SIG-M5 treated with dmso at 0.1 percent for 504 hours (cell line): ENCODE measurements around the gene PITX3.
"Not testable (repeated sequence)": the region's sequence is repeated elsewhere in the genome, so short reads cannot be mapped to it uniquely, and the experiment has no call there.

Experiments
- DNase-seq: peaks from one replicate; lab custom pipeline; 2025; ENCODE audit not compliant: unreplicated experiment; lab: John Stamatoyannopoulos, UW

The PITX3 gene

DNA sequence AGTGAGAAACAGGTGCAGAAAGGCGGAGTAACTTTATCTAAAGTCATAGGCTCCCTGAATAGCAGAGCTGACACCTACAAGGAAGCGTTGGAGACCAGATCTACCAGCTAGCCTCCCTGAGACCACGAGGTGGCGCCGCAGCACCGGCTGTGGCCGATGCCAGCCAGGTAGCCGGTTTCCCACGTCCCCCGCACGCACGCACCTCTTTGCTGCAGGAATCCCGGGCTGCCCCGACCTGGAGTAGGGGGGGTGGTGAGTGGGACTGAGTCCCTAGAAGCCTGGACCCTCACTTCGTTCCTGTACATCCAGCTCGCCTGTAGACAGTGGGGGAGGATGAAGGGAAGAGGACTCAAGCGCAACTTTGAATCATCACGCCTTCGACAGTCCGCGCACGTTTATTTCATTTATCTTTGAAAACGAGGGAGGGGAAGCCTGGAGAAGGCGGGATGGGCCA lies 11.5 kb downstream of the PITX3 start:
- peak; percentile 61 for DNase-seq

DNA sequence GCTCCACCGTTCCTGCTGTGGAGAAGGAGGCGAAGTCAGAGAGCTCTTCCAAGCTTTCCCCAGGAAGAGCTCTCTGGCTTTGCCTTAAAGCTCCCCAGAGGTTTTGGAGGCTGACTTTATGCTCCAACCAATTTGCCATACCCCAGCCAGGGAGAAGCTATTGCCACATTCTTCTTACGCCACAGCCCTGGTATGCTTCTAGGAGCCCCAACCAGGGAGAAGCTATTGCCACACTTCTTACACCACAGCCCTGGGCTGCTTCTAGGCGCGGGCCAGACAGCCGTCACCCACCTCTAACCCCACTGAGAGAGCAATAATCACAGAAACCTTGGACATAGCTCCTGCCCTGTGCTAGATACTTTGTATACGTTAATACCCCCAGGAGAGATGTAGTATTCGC lies 14.3 kb downstream of the PITX3 start:
- peak; percentile 94 for DNase-seq

DNA sequence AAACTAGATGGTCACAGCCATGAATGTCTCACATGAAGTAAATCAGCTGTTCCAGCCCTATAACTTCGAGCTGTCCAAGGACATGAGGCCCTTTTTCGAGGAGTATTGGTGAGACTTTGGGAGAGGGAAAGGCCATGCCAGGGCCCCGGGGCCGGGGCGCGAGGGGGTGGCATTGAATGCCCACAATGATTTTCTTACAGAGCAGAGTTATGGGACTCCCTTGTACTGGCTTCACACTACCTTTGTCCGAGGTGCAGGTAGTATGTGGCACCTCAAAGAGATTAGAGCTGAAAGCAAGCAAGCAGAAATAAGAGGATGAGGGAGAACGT lies 14.8 kb downstream of the PITX3 start:
- no peak for DNase-seq

DNA sequence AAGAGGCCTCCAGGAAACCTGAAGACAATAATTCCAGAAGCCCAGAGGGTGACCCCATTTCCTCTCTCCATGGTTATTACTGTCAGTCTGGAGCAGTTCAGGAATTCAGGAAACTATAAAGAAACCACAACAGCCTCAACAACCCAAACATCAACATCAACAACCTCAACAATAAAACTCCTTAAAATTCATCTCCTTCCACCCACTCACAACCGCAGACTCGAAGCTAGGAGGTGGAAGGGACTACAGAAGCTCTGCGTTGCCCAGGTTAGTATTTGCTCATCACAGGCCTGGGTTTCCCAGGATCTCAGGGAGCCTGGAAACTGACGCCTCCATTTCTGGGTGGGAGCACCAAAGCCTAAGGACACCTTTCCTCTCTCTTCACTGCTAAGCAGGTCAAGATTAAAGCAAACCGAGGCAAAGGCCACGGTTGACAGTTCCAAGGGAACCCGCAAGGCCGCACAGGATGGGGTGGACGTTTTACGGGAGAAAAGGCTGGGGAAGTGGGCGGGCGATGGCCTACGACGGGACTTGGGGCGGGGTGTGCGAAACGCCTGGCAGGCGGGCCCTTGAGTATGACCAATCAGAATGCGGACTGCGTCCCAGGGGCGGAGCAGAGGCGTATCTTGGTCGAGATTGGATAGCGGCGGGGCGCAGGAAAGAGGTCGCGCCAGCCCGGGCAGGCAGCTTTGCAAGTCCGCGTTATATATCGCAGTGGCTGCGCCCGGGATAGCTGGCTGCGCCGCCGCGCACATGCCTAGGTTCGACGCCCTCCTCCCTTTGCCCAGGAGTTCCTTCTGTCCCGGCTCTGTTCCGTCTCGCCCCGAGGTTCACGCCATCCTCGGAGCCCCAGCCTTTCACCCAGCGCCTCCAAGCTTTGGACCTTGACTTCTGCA lies 15.4 kb downstream of the PITX3 start, which contains the start of gene ELOVL3:
Gene ELOVL3 (plus strand): TSS at position 654 of the 896 bp plus-strand sequence. CDS start 250 bp downstream, outside the sequence.
- DNase-seq: peak; percentile 94

DNA sequence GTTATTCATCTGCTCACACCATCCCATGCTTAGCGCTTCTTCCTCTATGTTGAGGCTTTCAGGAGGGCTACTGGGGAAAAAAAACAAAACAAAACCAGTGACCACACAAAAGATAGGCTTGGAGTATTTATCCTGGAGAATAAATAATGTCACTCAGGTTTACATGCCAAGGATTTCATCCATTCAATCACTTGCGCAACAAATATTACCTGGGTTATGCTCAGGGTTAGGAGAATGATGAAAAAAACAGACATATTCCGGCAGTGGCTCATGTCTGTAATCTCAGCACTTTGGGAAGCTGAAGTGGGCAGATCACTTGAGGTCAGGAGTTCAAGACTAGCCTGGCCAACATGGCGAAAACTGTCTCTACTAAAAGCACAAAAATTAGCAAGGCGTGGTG lies 18.5 kb downstream of the PITX3 start:
- no peak for DNase-seq

DNA sequence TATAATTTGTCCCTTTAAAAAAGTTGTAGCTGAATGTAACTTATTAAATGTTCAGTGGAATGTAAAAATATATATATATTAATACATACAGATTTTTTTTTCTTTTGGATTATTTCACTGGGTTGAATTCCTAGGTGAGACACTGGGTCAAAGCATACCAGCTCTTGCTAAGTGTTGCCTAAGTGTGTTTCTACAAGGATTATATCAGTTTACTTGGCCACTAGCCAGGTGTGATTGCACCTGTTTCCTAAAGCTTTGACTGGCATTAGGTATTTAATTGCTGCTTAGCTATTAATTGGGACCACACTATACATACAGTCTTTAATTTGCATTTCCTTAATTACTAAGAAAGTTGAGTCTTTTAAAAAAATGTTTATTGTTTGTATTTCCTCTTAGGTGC lies 20.7 kb downstream of the PITX3 start:
- no peak for DNase-seq

DNA sequence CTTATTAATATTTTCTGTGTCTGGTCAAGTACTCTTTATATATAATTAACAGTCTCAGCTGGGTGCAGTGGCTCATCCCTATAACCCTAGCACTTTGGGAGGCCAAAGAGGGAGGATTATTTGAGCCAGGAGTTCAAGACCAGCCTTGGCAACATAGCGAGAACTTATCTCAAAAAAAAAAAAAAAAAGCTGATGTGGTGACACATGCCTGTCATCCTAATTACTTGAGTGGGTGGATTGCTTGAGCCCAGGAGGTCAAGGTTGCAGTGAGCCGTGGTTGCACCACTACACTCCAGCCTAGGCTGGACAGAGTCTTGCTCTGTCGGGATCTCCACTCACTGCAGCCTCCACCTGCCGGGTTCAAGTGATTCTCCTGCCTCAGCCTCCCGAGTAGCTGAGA lies 21.9 kb downstream of the PITX3 start:
- no peak for DNase-seq

DNA sequence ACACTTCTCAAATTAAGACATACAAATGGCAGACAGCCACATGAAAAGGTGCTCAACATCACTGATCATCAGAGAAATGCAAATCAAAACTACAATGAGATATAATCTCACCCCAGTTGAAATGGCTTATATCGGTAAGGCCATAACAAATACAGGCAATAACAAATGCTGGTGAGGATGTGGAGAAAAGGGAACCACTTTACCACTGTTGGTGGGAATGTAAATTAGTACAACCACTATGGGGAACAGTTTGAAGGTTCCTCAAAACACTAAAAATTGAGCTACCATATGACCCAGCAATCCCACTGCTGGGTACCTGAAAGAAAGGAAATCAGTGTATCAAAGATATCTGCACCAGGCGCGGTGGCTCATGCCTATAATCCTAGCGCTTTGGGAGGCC lies 27.7 kb downstream of the PITX3 start:
- not testable (repeated sequence) for DNase-seq

DNA sequence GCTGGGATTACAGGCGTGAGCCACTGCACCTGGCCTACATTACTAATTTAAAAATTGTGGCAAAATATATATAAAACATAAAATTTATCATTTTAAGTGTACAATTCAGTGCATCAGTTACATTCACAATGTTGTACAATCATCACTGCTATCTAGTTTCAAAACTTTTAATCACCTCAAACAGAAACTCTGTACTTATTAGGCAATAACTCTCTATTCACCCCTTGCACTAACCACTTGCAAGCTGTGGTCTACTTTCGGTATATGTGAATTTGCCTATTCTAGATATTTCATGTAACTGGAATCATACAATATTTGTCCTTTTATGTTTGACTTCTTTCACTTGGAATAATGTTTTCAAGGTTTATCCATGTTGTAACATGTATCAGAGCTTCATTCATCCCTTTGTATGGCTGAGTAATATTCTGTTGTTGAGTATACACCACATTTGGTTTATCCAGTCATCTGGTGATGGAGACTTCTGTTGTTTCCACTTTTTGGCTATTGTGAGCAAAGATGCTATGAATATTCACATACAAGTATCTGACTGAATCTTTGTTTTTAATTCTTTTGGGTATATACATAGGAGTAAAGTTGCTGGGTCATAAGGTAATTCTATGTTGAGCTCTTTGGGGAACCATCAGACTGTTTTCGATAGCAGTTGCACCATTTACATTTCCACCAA lies 29.6 kb downstream of the PITX3 start:
- DNase-seq: peak; percentile 30

DNA sequence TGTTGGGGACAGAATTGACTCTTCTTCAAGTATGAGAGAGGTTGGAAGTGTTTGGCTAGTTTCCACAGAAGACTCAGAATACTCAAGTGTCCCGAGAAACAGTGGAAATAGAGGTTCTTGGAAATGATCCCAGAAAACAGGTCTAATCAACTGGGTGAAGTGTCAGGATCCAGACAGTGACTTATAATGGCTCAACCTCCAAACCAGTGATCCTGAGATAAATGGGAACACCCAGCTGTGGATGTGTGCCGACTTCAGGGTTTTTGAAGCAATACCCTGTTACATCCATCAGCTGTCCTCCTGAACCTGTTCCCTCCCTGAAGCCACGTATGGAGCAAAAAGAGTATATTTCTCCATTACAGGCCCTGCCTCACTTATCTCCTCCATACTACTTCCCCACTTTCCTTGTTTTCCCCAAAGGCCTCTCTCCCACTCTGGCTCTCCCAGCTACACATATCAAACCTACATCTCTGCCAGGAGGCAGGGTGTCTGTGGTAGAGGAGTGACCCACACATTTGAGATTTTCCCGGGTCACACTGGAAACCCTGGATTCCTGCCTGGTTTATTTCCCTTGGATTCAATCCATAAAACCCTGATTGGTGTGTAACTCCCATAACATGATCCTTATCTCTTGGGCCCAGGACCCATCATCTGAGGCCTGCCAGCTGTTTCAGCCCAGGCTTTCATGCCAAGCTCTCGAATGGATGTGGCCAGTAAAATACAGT lies 32.8 kb downstream of the PITX3 start:
- DNase-seq: no peak

DNA sequence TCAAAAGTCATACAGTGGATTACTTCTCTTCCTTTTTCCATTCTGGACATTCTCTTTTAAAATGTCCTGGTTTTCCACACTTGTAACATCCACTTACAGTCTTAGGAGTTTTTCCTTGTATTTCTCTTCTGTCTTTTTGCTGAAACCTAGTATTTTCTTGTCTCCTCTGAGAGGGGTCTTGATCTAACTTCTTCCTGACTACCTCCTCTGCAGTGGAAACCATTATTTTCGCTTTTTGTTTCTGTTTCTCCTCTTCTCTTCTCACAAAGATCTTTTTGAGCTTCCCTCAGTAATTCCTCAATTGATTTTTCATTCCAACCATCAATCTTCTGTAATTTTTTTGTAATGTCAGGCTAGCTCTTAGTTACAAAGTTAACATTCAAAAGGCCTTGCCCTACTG lies 38.9 kb downstream of the PITX3 start:
- no peak for DNase-seq

DNA sequence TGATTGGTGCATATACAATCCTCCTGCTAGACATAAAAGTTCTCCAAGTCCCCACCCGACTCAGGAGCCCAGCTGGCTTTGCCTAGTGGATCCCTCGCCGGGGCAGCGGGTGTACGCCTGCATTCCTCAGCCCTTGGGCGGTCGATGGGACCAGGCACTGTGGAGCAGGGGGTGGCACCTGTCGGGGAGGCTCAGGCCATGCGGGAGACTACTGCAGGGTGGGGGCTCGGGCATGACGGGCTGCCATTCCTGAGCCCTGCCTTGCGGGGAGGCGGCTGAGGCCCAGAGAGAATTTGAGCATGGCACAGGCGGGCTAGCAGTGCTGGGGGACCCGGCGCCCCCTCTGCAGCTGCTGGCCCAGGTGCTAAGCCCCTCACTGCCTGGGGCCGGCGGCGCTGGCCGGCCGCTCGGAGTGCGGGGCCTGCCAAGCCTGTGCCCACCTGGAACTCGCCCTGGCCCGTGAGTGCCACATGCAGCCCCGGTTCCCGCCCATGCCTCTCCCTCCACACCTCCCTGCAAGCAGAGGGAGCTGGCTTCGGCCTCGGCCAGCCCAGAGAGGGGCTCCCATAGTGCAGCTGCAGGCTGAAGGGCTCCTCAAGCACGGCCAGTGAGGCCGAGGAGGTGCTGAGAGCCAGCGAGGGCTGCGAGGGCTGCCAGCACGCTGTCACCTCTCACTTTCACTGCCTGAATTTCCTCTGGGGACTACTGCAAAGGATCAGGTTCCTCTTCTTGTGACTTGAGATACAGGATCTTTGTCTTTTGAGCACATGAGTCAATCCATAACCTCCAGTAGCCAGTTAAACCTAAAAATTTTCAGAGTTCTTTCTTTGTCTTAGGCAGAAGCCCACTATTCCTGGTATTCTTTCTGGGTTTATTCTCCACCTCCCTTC lies 40.3 kb downstream of the PITX3 start:
- peak; percentile 26 for DNase-seq

DNA sequence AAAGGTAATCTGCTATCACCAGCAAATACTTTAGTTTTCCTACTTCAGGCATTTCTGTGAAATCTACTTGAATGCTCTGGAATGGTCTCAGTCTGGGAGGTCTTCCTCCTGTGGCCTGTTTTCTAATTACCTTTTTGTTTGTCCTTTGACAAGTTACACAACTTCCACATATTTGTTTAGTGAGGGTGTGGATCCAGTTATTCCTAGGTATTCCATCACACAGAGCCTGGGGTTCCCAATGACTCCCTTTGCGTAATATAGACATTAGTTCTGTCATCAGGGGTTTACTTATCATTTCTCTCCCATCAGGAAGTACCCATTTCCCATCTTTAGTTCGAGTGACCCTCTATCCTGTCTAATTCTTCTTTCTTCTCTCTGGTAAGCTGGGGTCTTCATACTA lies 43.3 kb downstream of the PITX3 start:
- DNase-seq: no peak

DNA sequence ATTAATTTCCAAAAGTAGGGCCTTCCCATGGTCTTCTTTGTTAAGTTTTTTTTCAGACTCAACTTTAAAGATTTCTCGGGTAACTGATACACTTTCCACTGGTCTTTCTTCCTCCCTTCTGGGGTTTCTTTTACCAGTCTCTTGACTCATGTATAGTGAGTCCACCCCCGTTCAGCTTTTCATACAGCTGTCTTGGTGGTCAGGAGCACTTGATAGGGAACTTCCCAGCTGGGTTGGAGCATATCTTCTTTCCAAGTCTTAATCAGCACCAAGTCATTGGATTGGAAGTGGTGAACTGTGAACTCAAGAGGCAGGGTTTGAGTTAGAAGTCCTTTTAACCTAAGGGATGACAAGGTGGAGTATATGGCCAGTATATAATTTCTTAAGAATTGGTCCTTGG lies 44.4 kb downstream of the PITX3 start:
- DNase-seq: no peak

DNA sequence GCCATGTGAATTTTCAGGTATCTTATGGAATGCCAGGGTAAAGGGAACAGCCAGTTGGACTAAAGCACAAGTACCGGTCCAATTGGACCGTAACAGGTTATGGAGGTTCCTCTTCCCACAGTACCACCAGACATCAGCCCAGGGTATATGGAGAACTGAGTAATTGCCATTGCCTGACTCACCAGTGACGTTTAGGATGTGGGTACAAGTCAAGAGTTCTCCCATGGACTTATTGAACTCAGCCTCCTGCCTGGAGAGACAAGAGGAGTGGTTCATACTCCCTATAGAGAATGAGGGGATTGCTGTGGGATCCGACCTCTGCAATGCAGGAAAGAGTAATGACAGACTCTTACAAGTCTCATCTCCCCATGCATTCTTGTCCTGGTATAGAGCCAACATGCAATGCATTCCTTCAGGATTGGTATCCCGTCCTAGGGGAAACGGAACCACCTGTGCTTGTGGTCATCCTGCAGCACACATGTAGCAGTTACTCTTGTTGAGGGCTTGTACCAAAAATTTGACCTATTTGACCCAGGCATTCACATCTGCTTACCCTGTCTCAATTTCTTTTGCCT lies 45.9 kb downstream of the PITX3 start:
- no peak for DNase-seq

DNA sequence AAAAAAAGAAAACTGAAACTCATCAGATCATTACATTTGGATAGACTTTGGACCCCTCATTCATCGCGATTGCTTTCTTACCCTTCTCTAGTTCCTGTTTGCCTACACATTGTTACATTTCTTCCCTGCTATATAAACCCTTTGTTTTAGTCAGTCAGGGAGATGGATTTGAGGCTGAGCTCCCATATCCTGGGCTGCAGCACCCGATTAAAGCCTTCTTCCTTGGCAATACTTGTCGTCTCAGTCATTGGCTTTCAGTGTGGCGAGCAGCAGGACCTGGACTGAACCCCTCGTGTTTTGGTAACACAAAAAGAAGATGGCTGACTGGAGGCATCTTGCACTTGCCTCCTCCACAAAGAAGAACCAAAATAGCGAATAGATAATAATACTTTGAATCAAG lies 49.4 kb downstream of the PITX3 start:
- DNase-seq: no peak

DNA sequence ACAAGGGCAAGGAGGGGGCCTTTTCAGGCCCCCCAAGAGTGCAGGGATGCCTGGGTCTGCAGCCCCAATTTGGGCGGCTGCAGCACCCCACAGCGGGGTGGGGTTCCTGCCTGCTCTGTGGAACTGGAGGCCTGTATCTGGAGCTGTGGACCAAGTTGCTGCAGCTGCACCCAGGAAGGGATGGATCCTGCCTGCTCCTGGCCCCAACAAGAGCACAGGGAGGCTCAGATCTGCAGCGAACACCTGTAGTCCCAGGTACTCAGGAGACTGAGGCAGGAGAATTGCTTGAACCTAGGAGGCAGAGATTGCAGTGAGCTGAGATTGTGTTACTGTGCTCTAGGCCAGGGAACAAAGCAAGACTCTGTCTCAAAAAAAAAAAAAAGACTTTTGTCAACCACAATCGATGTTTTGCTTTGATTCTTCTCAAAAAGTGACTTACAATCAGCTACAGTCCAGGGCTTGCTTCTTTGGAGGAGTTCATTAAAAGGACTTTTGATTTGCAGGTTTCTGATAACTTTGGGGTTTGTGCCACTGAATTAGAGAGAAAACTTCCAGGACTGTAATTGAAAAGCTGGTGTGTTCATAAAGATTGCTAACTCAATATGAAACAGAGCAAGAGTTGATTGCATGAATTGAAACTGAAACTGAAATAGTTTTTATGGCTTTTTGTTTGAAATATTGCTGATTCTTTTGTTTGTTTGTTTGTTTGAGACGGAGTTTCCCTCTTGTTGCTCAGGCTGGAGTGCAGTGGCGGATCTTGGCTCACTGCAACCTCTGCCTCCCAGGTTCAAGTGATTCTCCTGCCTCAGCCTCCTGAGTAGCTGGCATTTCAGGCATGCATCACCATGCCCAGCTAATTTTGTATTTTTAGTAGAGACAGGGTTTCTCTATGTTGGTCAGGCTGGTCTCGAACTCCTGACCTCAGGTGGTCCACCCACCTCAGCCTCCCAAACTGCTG lies 52.1 kb downstream of the PITX3 start:
- not testable (repeated sequence) for DNase-seq

DNA sequence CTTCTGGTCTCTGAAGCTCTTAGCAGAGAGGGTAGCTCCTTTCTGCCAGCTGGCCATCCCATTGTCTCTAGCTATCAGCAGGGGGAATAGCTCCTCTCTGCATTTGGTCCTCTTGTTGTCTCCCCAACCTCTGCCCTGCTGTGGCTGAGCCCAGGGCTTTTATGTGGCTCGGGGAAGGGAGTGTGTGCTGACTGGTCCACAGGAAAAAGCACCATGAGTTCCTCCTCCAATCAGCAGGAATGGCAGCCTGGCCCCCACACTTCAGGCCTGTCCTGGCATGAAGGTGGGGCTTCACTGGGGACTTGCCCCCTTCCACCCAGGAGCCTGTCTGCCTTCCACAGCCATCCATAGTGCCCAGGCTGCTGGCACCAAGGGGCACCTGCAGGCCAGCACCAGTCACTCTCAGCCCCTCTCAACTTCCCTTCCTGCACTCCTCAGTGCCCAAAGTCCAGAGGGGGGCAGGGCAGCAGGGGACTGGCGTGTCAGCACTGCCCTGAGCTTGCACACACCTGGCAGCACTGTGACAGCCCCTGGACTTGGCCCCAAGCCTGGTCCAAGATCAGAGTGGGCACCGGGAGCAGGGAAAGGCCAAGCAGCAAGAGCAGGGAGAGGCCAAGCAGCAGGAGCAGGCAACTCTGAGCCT lies 52.9 kb downstream of the PITX3 start:
- DNase-seq: no peak
